ENCODE results near the gene CPLX3. TPM values are rescaled to one million over a fixed set of nuclear protein-coding genes. Genes with fewer than 3 reads are reported as not detected.

The CPLX3 gene
- total RNA-seq, 4 donors from 2014 or later, result not detected

DNA sequence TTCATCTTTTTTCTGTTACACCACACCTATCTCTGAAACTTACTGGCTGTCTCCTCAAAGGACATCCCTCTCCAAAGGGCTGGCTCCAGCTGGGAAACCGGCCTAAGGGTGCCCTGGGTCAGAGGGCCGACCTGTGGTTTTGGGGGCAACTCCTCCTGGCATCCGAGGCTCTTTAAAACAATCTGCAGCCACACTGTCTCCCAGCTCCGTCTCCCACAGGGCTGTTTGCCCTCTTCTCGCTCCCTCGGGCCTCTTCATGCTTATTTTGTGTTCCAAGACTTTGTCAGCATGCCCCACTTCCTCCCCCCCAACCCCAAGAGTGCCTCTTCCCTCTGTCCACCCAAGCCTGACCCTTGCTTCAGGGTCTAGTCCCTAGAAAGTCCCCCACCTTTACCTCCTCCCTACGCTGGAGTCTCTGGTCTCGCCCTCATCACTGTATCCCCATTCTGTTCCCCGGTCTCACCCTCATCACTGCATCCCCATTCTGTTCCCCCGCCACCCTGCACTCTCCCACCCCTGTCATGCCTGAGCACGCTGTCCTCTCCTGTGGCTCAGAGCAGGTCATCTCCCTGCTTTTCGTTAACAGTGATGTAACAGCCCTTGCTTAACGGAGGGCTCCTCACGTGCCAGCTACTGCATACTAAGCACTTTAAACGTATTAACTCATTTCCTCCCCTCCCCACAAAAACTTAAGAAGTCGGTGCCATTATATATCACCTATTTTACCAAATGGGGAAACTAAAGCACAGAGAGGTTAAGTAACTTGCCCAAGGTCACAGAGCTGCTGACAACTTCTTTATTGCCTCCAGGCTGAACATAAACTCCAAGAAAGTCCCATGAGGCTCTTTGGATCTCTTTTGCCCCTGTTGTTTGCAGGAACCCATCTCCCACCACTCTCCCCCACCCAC, 45.6 kb upstream of the CPLX3 start:
- no peaks in the 10 kb centered on the region for H3K9me3 ChIP-seq
- DNase-seq, result peak in 2 of 3 donors; percentile 63 to 72
- no peaks in the 10 kb centered on the region for H3K27me3 ChIP-seq
- H3K4me3 ChIP-seq, result peak overlapping the region; percentile 83 to 98 (median 88)
- peak overlapping the region; percentile 44 to 99 (median 75) for H3K27ac ChIP-seq
- H3K4me1 ChIP-seq, result peaks cover 16 to 87% (median 54%) of the 10 kb centered on the region in 4 donors
- H3K36me3 ChIP-seq, result no peaks in the 10 kb centered on the region
- no peak for TF ChIP-seq POLR2A (IDR thresholded peaks at IDR 0.05)
- TF ChIP-seq, protein P1, sequence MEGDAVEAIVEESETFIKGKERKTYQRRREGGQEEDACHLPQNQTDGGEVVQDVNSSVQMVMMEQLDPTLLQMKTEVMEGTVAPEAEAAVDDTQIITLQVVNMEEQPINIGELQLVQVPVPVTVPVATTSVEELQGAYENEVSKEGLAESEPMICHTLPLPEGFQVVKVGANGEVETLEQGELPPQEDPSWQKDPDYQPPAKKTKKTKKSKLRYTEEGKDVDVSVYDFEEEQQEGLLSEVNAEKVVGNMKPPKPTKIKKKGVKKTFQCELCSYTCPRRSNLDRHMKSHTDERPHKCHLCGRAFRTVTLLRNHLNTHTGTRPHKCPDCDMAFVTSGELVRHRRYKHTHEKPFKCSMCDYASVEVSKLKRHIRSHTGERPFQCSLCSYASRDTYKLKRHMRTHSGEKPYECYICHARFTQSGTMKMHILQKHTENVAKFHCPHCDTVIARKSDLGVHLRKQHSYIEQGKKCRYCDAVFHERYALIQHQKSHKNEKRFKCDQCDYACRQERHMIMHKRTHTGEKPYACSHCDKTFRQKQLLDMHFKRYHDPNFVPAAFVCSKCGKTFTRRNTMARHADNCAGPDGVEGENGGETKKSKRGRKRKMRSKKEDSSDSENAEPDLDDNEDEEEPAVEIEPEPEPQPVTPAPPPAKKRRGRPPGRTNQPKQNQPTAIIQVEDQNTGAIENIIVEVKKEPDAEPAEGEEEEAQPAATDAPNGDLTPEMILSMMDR (IDR thresholded peaks at IDR 0.05), result no peak

DNA sequence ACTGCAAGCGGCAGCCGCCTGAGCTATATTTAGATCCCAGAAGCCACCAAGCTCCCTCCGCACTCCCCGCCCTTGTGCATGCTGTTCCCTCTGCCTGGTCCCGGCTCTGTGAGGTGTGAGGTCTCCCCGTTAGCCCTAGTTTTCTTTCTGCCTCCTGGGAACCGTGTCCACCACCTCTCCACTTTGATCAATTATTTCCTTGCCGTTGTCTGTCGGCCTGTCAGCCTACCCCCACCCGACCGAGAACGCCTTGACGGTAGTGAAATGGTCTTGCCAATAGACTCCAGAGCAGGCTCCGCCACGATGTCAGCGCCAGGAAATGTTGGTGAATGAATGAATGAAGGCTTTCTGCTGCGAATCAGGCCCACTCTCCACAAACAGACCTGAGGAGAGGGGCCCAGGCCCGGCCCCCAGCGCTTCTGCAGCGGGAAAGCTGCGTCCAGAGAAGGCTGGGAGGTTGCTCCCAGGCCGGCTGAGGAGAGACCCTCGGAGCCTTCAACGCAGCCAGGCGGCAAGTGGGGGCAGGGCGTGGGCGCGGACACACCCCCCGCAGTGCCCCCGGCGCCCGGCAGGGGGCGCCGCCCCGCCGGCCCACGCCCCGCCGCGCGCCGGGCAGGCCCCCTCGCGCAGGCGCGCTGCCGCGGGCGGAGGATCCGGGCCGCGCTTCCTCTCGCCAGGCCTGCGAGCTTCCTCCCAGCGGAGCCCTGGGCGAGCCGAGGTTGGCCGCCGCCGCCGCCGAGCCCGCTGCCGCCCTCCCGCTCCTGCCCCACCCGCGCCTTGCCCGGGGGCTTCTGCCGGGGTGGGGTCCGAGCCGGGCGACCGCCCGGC, 44.8 kb upstream of the CPLX3 start, which contains the start of gene CSK:
Gene CSK, plus strand, starts transcription at position 650 of the 828 bp plus-strand sequence. CDS start 16,218 bp downstream, outside the sequence.
- peak; percentile 65 to 89 (median 85) for DNase-seq
- H3K4me1 ChIP-seq, result peaks cover 19 to 89% (median 54%) of the 10 kb centered on the region in 4 donors
- TF ChIP-seq POLR2A (IDR thresholded peaks at IDR 0.05), result peak in 1 of 2 donors; percentile 78
- TF ChIP-seq, protein P1 (IDR thresholded peaks at IDR 0.05), result peak; percentile 49 to 82 (median 70)
- H3K27ac ChIP-seq, result peak within 1 kb of the TSS; percentile 85 to 99 (median 94)
- no peaks in the 10 kb centered on the region for H3K27me3 ChIP-seq
- no peaks in the 10 kb centered on the region for H3K36me3 ChIP-seq
- peak within 1 kb of the TSS; percentile 83 to 98 (median 88) for H3K4me3 ChIP-seq
- H3K9me3 ChIP-seq, result no peaks in the 10 kb centered on the region

GRCh38 chr15:74782259-74783071, 44.0 kb upstream of the CPLX3 start:
- Histone ChIP-seq H3K4me3 (peak overlapping the region; percentile 83 to 98 (median 88)), H3K4me1 (peaks cover 14 to 89% (median 55%) of the 10 kb centered on the region in 4 donors), H3K36me3 (no peaks in the 10 kb centered on the region), H3K27me3 (no peaks in the 10 kb centered on the region), H3K27ac (peak overlapping the region; percentile 85 to 99 (median 94)), H3K9me3 (no peaks in the 10 kb centered on the region)
- peak; percentile 61 to 80 (median 65) for DNase-seq
- TF ChIP-seq POLR2A (IDR thresholded peaks at IDR 0.05), result no peak
- TF ChIP-seq, protein P1 (IDR thresholded peaks at IDR 0.05), result no peak

DNA sequence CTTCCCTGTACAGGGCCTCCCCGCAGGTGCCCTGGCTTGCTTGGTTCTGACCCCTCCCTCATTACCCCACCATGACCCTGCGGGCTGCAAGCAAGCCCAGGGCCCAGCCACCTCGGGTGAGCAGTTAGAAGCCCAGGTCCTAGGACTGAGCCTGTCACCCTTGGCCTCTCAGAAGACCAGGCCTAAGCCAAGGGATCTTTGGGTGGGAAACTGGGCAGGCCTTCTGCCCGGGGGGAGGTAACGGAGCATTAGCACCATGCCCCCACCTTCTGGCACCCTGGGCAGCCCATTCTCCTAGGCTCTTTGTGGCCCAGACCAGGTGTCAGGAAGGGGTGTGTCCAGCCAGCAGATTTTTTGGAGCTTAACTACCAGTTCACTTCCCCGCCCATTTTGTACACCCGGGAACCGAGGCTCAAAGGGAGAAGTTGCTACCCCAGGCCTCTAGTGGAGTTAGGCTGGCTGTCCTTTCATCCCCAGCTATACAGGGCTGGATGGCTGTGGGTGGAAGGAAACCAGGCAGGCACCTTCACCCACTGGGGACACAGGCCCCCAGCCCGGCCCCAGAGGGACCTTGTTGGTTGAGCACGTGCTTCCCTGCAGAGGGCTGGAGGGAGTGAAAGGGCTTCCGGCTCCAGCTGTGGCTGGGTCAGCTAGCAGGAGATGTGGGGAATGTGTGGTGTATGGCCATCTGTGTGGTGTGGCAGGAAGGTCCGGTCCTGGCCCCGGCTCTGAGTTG, 43.2 kb upstream of the CPLX3 start:
- Histone ChIP-seq H3K36me3 (no peaks in the 10 kb centered on the region), H3K27me3 (no peaks in the 10 kb centered on the region), H3K9me3 (no peaks in the 10 kb centered on the region), H3K4me1 (peaks cover 16 to 87% (median 53%) of the 10 kb centered on the region in 4 donors), H3K27ac (peak overlapping the region; percentile 85 to 99 (median 94)), H3K4me3 (peak overlapping the region; percentile 83 to 98 (median 88))
- TF ChIP-seq POLR2A (IDR thresholded peaks at IDR 0.05), result no peak
- TF ChIP-seq, protein P1 (IDR thresholded peaks at IDR 0.05), result no peak
- DNase-seq, result peak in 1 of 3 donors; percentile 70
